ENCODE results near the gene VTI1A. TPM values are rescaled to one million over a fixed set of nuclear protein-coding genes. Genes with fewer than 3 reads are reported as not detected.

VTI1A gene
- total and polyA plus RNA-seq, 2 of the 8 experiments (the other 6 are each of a cell fraction or from before 2014, with no cell fraction given), result 6.0 to 20.0 TPM

- TF ChIP-seq, protein P1, sequence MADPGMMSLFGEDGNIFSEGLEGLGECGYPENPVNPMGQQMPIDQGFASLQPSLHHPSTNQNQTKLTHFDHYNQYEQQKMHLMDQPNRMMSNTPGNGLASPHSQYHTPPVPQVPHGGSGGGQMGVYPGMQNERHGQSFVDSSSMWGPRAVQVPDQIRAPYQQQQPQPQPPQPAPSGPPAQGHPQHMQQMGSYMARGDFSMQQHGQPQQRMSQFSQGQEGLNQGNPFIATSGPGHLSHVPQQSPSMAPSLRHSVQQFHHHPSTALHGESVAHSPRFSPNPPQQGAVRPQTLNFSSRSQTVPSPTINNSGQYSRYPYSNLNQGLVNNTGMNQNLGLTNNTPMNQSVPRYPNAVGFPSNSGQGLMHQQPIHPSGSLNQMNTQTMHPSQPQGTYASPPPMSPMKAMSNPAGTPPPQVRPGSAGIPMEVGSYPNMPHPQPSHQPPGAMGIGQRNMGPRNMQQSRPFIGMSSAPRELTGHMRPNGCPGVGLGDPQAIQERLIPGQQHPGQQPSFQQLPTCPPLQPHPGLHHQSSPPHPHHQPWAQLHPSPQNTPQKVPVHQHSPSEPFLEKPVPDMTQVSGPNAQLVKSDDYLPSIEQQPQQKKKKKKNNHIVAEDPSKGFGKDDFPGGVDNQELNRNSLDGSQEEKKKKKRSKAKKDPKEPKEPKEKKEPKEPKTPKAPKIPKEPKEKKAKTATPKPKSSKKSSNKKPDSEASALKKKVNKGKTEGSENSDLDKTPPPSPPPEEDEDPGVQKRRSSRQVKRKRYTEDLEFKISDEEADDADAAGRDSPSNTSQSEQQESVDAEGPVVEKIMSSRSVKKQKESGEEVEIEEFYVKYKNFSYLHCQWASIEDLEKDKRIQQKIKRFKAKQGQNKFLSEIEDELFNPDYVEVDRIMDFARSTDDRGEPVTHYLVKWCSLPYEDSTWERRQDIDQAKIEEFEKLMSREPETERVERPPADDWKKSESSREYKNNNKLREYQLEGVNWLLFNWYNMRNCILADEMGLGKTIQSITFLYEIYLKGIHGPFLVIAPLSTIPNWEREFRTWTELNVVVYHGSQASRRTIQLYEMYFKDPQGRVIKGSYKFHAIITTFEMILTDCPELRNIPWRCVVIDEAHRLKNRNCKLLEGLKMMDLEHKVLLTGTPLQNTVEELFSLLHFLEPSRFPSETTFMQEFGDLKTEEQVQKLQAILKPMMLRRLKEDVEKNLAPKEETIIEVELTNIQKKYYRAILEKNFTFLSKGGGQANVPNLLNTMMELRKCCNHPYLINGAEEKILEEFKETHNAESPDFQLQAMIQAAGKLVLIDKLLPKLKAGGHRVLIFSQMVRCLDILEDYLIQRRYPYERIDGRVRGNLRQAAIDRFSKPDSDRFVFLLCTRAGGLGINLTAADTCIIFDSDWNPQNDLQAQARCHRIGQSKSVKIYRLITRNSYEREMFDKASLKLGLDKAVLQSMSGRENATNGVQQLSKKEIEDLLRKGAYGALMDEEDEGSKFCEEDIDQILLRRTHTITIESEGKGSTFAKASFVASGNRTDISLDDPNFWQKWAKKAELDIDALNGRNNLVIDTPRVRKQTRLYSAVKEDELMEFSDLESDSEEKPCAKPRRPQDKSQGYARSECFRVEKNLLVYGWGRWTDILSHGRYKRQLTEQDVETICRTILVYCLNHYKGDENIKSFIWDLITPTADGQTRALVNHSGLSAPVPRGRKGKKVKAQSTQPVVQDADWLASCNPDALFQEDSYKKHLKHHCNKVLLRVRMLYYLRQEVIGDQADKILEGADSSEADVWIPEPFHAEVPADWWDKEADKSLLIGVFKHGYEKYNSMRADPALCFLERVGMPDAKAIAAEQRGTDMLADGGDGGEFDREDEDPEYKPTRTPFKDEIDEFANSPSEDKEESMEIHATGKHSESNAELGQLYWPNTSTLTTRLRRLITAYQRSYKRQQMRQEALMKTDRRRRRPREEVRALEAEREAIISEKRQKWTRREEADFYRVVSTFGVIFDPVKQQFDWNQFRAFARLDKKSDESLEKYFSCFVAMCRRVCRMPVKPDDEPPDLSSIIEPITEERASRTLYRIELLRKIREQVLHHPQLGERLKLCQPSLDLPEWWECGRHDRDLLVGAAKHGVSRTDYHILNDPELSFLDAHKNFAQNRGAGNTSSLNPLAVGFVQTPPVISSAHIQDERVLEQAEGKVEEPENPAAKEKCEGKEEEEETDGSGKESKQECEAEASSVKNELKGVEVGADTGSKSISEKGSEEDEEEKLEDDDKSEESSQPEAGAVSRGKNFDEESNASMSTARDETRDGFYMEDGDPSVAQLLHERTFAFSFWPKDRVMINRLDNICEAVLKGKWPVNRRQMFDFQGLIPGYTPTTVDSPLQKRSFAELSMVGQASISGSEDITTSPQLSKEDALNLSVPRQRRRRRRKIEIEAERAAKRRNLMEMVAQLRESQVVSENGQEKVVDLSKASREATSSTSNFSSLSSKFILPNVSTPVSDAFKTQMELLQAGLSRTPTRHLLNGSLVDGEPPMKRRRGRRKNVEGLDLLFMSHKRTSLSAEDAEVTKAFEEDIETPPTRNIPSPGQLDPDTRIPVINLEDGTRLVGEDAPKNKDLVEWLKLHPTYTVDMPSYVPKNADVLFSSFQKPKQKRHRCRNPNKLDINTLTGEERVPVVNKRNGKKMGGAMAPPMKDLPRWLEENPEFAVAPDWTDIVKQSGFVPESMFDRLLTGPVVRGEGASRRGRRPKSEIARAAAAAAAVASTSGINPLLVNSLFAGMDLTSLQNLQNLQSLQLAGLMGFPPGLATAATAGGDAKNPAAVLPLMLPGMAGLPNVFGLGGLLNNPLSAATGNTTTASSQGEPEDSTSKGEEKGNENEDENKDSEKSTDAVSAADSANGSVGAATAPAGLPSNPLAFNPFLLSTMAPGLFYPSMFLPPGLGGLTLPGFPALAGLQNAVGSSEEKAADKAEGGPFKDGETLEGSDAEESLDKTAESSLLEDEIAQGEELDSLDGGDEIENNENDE (IDR thresholded peaks at IDR 0.05; ENCODE audit: insufficient replicate concordance, low read length), result no peak
- TF ChIP-seq RAD21 (IDR thresholded peaks at IDR 0.05 in 1 of 2, conservative IDR thresholded peaks at IDR 0.05 in 1 of 2; ENCODE audit: low read depth in 2 of 2, low read length in 2 of 2), result no peak
These were observed 232.0 kb downstream of the VTI1A start (continued) for GRCh38 chr10:112678987-112679386.
